Sigmoid colon (tissue), 7 donors: Measurements from ENCODE around the gene TPI1. TPM values are rescaled to one million over a fixed set of nuclear protein-coding genes. Genes with fewer than 3 reads are reported as not detected.

Source experiments
- DNase-seq: peaks from one replicate; pipeline ENCODE4 v3.0.0-alpha.2; 2019
- H3K27ac ChIP-seq, 4 donors: fragments of 200-600 bp; sonication (generic); one replicate each; pipeline ENCODE4 v1.5.1; 2016 to 2019; ENCODE audit warnings: mild to moderate bottlenecking in 1 of 4
- H3K27me3 ChIP-seq, 3 donors: fragments of 200-600 bp; sonication (generic); one replicate each; pipeline ENCODE4 v1.5.1; 2019; ENCODE audit warnings: mild to moderate bottlenecking in 1 of 3
- H3K36me3 ChIP-seq, 4 donors: fragments of 200-600 bp; sonication (generic); one replicate each; pipeline ENCODE4 v1.5.1; 2016 to 2019
- H3K4me1 ChIP-seq, 4 donors: fragments of 200-600 bp; sonication (generic); one replicate each; pipeline ENCODE4 v1.5.1; 2017 to 2019
- H3K4me3 ChIP-seq, 4 donors: fragments of 200-600 bp; sonication (generic); one replicate each; pipeline ENCODE4 v1.5.1; 2017 to 2019; ENCODE audit warnings: mild to moderate bottlenecking in 2 of 4, moderate library complexity in 1 of 4
- H3K9me3 ChIP-seq, 4 donors: fragments of 200-600 bp in 3 of 4; sonication (generic) in 3 of 4; one replicate each; pipeline versions ENCODE4 v1.5.1 to v1.6.1; 2013 to 2019
- CTCF ChIP-seq, 4 experiments: fragments of 450-650 bp in 3 of 4; fragments of 200-600 bp in 1 of 4; IDR thresholded peaks; one replicate each; pipeline ENCODE4 v1.5.1; 2016 to 2019; ENCODE audit warnings: antibody characterized with exemption in 4 of 4, mild to moderate bottlenecking in 3 of 4, moderate library complexity in 2 of 4
- EP300 ChIP-seq, 4 donors: sonication (generic); formaldehyde crosslinking; IDR thresholded peaks; one replicate each; pipeline ENCODE4 v1.6.1; 2017; ENCODE audit warnings: antibody characterized with exemption in 4 of 4
- POLR2A ChIP-seq, 2 donors: fragments of 450-650 bp; IDR thresholded peaks; one replicate each; pipeline ENCODE4 v1.6.1; 2016; ENCODE audit warnings: antibody characterized with exemption in 2 of 2, mild to moderate bottlenecking in 2 of 2, moderate library complexity in 2 of 2
- POLR2AphosphoS5 ChIP-seq, 4 donors: sonication (generic); formaldehyde crosslinking; IDR thresholded peaks; one replicate each; pipeline ENCODE4 v1.6.1; 2017; ENCODE audit warnings: antibody characterized with exemption in 4 of 4
- WGBS, 2 donors: extraction: QIAGEN DNeasy Blood & Tissue Kit; methylation state at CpG; one replicate each; pipeline ENCODE4 v1.1.7; 2013; 5-methylcytosine and 5-hydroxymethylcytosine counted together
- intact Hi-C: fragments of 100-400 bp; cut with DNase I; formaldehyde crosslinking; loops from one replicate; pipeline ENCODE4 v1.15.1; 2023
- polyA plus RNA-seq, 3 donors: library from polyadenylated mRNA; stranded (reverse); fragments of 200-250 nt; gene quantifications; one replicate each; pipeline ENCODE4 v1.2.3, GENCODE V29; 2013
- total RNA-seq, 4 donors: library from RNA; depleted of rRNA; stranded (reverse); fragments of >200 nt; gene quantifications; one replicate each; pipeline ENCODE4 v1.1.0, GENCODE V29; 2016
- donor health status: healthy with polysubstance abuse.
- donor health status: Bipolar disorder and iron deficiency.
- donor health status: healthy.

The TPI1 gene
- total and polyA plus RNA-seq, 7 donors = 194 to 994 (median 345) TPM

DNA sequence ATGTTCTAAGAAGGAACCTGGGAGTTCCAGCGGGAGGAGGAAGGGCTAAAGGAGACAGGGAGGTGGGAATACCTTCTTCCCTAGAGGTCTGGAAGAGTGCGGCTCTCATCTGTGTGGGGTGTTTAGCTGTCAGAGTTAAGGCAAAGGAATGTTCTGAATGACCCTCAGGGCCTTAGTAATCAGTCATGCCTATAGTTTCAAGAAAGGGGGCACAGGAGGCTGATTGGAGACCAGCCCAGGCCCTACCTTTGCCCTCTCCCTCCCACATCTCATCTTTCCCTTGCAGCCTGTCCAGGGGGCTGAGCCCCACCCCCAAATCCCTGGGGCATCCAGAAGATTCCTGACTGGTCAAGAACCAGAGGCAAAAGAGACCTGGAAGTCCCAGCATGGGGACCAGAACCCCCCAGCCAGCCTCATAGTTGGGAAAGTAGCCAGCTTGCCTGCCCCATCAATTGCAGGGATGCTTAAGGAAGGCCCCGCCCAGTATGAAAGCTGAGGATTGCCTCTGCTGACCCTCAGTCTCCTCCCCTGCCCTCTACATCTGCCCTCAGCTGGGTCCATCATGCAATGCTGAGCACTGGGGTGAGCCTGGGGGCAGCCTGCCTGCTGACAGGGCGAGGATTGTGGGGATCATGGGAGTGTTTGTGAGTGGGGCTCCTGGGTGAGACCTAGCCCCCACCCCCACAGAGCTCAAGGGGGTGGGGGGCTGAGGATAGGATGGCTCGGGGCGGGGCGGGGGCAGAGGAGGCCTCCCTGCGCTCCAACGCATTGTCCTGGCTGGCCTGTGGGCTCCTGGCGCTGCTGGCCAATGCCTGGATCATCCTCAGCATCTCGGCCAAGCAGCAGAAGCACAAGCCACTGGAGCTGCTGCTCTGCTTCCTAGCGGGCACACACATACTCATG, 43.9 kb upstream of the TPI1 start:
- H3K9me3 ChIP-seq = no peaks in the 10 kb centered on the region
- H3K4me3 ChIP-seq = no peak overlapping the region
- no peak for TF ChIP-seq CTCF (IDR thresholded peaks at IDR 0.05)
- TF ChIP-seq EP300 (IDR thresholded peaks at IDR 0.05) = no peak
- TF ChIP-seq POLR2A (IDR thresholded peaks at IDR 0.05) = no peak
- no peak for TF ChIP-seq POLR2AphosphoS5 (IDR thresholded peaks at IDR 0.05)
- 62 to 83% methylated on average over 12 of the region's 12 CpGs for WGBS, 2 donors
- peaks cover 0 to 47% (median 40%) of the 10 kb centered on the region in 4 donors for H3K4me1 ChIP-seq
- H3K36me3 ChIP-seq = no peaks in the 10 kb centered on the region
- no peaks in the 10 kb centered on the region for H3K27me3 ChIP-seq
- DNase-seq = no peak
- intact Hi-C loops = loop anchor here (2.0 kb wide), 2 partner anchors 45 to 89 kb away; no protein-coding TSS in a partner anchor
- H3K27ac ChIP-seq = no peak overlapping the region

- H3K4me3 ChIP-seq = no peak overlapping the region
- H3K36me3 ChIP-seq = no peaks in the 10 kb centered on the region
- no peak for TF ChIP-seq POLR2AphosphoS5 (IDR thresholded peaks at IDR 0.05)
- no peak for TF ChIP-seq EP300 (IDR thresholded peaks at IDR 0.05)
- no peak for TF ChIP-seq POLR2A (IDR thresholded peaks at IDR 0.05)
- TF ChIP-seq CTCF (IDR thresholded peaks at IDR 0.05) = no peak
- no peaks in the 10 kb centered on the region for H3K9me3 ChIP-seq
- no peaks in the 10 kb centered on the region for H3K27me3 ChIP-seq
- peaks cover 3 to 53% (median 42%) of the 10 kb centered on the region in 4 donors for H3K4me1 ChIP-seq
- no peak overlapping the region for H3K27ac ChIP-seq
- no peak for DNase-seq
- 80 to 88% methylated on average over 37 of the region's 37 CpGs for WGBS, 2 donors
- intact Hi-C loops = loop anchor here (2.0 kb wide), 2 partner anchors 45 to 89 kb away; no protein-coding TSS in a partner anchor
Measured at GRCh38 chr12:6824085-6824775, 43.1 kb upstream of the TPI1 start.

DNA sequence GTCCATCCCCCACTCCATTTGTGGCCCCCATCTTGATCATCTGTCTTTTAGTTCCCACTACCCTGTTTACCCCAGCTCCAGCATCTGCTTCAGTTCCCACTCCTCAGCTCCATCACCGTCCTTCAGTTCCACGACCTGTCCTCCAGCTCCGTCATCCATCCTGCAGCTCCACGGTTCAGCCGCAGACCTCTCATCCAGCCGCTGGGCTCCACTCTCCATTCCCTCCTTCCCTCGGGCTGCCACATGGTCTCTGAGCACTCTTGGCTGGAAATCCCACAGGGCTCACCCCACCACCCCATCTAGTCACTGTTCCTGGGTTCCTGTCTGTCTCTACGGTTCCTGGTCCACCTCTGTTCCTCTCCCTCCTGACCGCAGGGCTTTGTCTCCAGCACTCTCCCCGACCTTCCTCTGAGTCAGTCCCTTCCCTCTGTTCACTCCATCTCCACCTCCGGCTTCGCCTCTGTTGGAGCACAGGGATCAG, 42.4 kb upstream of the TPI1 start:
- Histone ChIP-seq H3K27ac (no peak overlapping the region), H3K27me3 (no peaks in the 10 kb centered on the region), H3K9me3 (no peaks in the 10 kb centered on the region), H3K4me1 (peaks cover 3 to 60% (median 49%) of the 10 kb centered on the region in 4 donors), H3K4me3 (no peak overlapping the region), H3K36me3 (no peaks in the 10 kb centered on the region)
- intact Hi-C loops = loop anchor here (1.0 to 5.0 kb wide), 5 partner anchors 46 to 208 kb away; partner anchors contain the start of genes MLF2 and PTMS
- WGBS, 2 donors = 56 to 57% methylated on average over 11 to 12 of the region's 12 CpGs
- TF ChIP-seq POLR2A (IDR thresholded peaks at IDR 0.05) (no peak), EP300 (IDR thresholded peaks at IDR 0.05) (no peak), CTCF (IDR thresholded peaks at IDR 0.05) (no peak), POLR2AphosphoS5 (IDR thresholded peaks at IDR 0.05) (no peak)
- no peak for DNase-seq

- Histone ChIP-seq H3K4me3 (peak overlapping the region in 1 of 4 donors; percentile 18), H3K36me3 (no peaks in the 10 kb centered on the region), H3K27ac (no peak overlapping the region), H3K4me1 (peaks cover 3 to 66% (median 49%) of the 10 kb centered on the region in 4 donors), H3K9me3 (no peaks in the 10 kb centered on the region), H3K27me3 (no peaks in the 10 kb centered on the region)
- TF ChIP-seq CTCF (IDR thresholded peaks at IDR 0.05) (peak; percentile 84 to 95 (median 92)), EP300 (IDR thresholded peaks at IDR 0.05) (no peak), POLR2AphosphoS5 (IDR thresholded peaks at IDR 0.05) (peak in 3 of 4 donors; percentile 4 to 22 (median 9)), POLR2A (IDR thresholded peaks at IDR 0.05) (no peak)
- peak; percentile 94 for DNase-seq
- intact Hi-C loops = loop anchor here (1.0 to 5.0 kb wide), 5 partner anchors 47 to 208 kb away; partner anchors contain the start of genes MLF2 and PTMS
- WGBS, 2 donors = 11 to 15% methylated on average over 19 of the region's 19 CpGs
Measured at GRCh38 chr12:6825398-6826124, 41.8 kb upstream of the TPI1 start.
